ENCODE results near the gene C17orf78.

DNA sequence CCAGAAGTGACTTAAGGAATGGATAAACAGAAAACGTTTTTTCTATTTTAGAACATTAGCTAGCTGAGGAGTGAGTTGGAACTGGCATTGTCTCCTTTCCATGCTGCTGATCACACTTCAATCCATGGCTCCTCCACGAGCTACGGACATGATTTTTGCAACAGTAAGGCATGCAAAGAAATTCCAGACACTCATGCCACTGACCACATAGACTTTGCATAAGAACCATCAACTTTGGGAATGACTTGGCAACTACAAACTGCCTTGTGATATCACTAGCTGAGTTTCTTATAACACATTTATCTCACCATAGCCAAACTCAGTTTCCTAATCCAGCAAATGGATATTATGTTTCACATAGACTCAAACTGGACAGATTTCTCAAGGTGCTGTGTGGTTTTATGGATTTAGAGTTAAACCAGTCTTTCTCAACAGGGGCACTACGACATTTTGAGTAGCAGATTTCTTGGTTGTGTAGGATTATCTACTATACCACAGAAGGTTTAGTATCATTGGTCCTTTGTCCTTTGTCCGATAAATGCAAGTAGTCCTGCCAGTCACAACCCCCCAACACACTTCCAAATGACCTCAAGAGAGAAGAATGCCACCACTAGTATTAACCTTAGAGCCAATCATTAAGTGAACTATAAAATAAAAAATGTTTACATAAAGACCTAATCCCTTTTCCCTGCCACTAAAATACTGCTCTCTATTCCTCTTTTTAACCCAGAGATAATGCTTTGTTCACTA is 48.3 kb upstream of the C17orf78 start:
- no peak for TF ChIP-seq POLR2A (IDR thresholded peaks at IDR 0.05)
- TF ChIP-seq, protein P1, sequence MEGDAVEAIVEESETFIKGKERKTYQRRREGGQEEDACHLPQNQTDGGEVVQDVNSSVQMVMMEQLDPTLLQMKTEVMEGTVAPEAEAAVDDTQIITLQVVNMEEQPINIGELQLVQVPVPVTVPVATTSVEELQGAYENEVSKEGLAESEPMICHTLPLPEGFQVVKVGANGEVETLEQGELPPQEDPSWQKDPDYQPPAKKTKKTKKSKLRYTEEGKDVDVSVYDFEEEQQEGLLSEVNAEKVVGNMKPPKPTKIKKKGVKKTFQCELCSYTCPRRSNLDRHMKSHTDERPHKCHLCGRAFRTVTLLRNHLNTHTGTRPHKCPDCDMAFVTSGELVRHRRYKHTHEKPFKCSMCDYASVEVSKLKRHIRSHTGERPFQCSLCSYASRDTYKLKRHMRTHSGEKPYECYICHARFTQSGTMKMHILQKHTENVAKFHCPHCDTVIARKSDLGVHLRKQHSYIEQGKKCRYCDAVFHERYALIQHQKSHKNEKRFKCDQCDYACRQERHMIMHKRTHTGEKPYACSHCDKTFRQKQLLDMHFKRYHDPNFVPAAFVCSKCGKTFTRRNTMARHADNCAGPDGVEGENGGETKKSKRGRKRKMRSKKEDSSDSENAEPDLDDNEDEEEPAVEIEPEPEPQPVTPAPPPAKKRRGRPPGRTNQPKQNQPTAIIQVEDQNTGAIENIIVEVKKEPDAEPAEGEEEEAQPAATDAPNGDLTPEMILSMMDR (IDR thresholded peaks at IDR 0.05): no peak
